TTC549 (cell line): Measurements from ENCODE around the gene GPC3.
"Not testable (repeated sequence)": the region's sequence is repeated elsewhere in the genome, so short reads cannot be mapped to it uniquely, and the experiment has no call there.

Source experiments
- FAIRE-seq: peaks from 2 replicates; lab custom pipeline; 2012; peaks lifted over from hg19 to GRCh38; lab: Jason Lieb, UNC

Gene GPC3

GRCh38 chrX:133926099-133926498 lies 59.3 kb downstream of the GPC3 start:
- FAIRE-seq = no peak

GRCh38 chrX:133924548-133924947 lies 60.8 kb downstream of the GPC3 start:
- no peak for FAIRE-seq

- FAIRE-seq = no peak
Observed at GRCh38 chrX:133923548-133923947, 61.8 kb downstream of the GPC3 start.

GRCh38 chrX:133923113-133923512 lies 62.3 kb downstream of the GPC3 start:
- FAIRE-seq = no peak

- no peak for FAIRE-seq
Observed at GRCh38 chrX:133922390-133922771, 63.0 kb downstream of the GPC3 start.

- no peak for FAIRE-seq
Observed at GRCh38 chrX:133921764-133922389, 63.5 kb downstream of the GPC3 start.

- no peak for FAIRE-seq
Observed at GRCh38 chrX:133921086-133921485, 64.3 kb downstream of the GPC3 start.

- FAIRE-seq = no peak
Observed at GRCh38 chrX:133918361-133918771, 67.0 kb downstream of the GPC3 start.

- no peak for FAIRE-seq
Observed at GRCh38 chrX:133916984-133917722, 68.2 kb downstream of the GPC3 start.

GRCh38 chrX:133913658-133914388 lies 71.6 kb downstream of the GPC3 start:
- FAIRE-seq = no peak

GRCh38 chrX:133913009-133913408 lies 72.4 kb downstream of the GPC3 start:
- no peak for FAIRE-seq

- FAIRE-seq = no peak
Observed at GRCh38 chrX:133911825-133912495, 73.4 kb downstream of the GPC3 start.

- no peak for FAIRE-seq
Observed at GRCh38 chrX:133910539-133910938, 74.9 kb downstream of the GPC3 start.

- no peak for FAIRE-seq
Observed at GRCh38 chrX:133909888-133910287, 75.5 kb downstream of the GPC3 start.

- FAIRE-seq = no peak
Observed at GRCh38 chrX:133908223-133908955, 77.0 kb downstream of the GPC3 start.

- FAIRE-seq = no peak
Observed at GRCh38 chrX:133907606-133908005, 77.8 kb downstream of the GPC3 start.

GRCh38 chrX:133905305-133905704 lies 80.1 kb downstream of the GPC3 start:
- FAIRE-seq = no peak

GRCh38 chrX:133897593-133898163 lies 87.7 kb downstream of the GPC3 start:
- FAIRE-seq = no peak

- FAIRE-seq = no peak
Observed at GRCh38 chrX:133892337-133892736, 93.1 kb downstream of the GPC3 start.

GRCh38 chrX:133888984-133889383 lies 96.4 kb downstream of the GPC3 start:
- no peak for FAIRE-seq

GRCh38 chrX:133888084-133888483 lies 97.3 kb downstream of the GPC3 start:
- not testable (repeated sequence) for FAIRE-seq
